Femur (tissue), 1 donor: Measurements from ENCODE around the gene HPCA.
A peak's percentile ranks its signal among the peaks of the same experiment; 100 is the strongest.

ENCODE experiments used
- DNase-seq: peaks from one replicate; pipeline ENCODE4 v3.0.0-alpha.2; 2017

Gene HPCA

GRCh38 chr1:32939655-32940371 is 53.5 kb downstream of the HPCA start:
- peak; percentile 59 for DNase-seq

- DNase-seq: no peak
Measured at GRCh38 chr1:32944180-32944579, 57.9 kb downstream of the HPCA start.
